Liver (tissue), 9 donors: Measurements from ENCODE around the gene CACNA2D1. TPM values are rescaled to one million over a fixed set of nuclear protein-coding genes. Genes with fewer than 3 reads are reported as not detected.

Source experiments
- DNase-seq: peaks from one replicate; pipeline ENCODE4 v3.0.0-alpha.2; 2017; ENCODE audit warnings: low spot score
- H3K27ac ChIP-seq, 2 donors: one replicate each; pipeline ENCODE4 v1.7.0; 2013; ENCODE audit warnings: inconsistent platforms in 2 of 2, low read length in 2 of 2, control low read depth in 1 of 2, low read depth in 1 of 2, mild to moderate bottlenecking in 1 of 2
- H3K27me3 ChIP-seq, 4 donors: one replicate each; pipeline versions ENCODE4 v1.6.1 to v1.7.0; 2013; ENCODE audit warnings: low read length in 3 of 4, inconsistent platforms in 1 of 4, mild to moderate bottlenecking in 1 of 4, moderate library complexity in 1 of 4; ENCODE audit not compliant: control insufficient read depth in 4 of 4, insufficient read depth in 4 of 4
- H3K36me3 ChIP-seq, 4 donors: one replicate each; pipeline versions ENCODE4 v1.6.1 to v1.7.0; 2013; ENCODE audit warnings: low read length in 3 of 4, mild to moderate bottlenecking in 3 of 4, low read depth in 1 of 4, moderate library complexity in 1 of 4; ENCODE audit not compliant: control insufficient read depth in 4 of 4, insufficient read depth in 3 of 4
- H3K4me1 ChIP-seq, 4 donors: one replicate each; pipeline versions ENCODE4 v1.6.1 to v1.7.0; 2013; ENCODE audit warnings: low read length in 3 of 4, mild to moderate bottlenecking in 3 of 4, moderate library complexity in 1 of 4; ENCODE audit not compliant: control insufficient read depth in 4 of 4, insufficient read depth in 4 of 4
- H3K4me3 ChIP-seq, 3 donors: one replicate each; pipeline versions ENCODE4 v1.6.1 to v1.7.0; 2013; ENCODE audit warnings: low read length in 3 of 3, control low read depth in 1 of 3, low read depth in 1 of 3, mild to moderate bottlenecking in 1 of 3
- H3K9ac ChIP-seq, 2 donors: one replicate each; pipeline ENCODE4 v1.7.0; 2013; ENCODE audit warnings: low read length in 2 of 2, mild to moderate bottlenecking in 2 of 2, moderate library complexity in 2 of 2, control low read depth in 1 of 2, low read depth in 1 of 2
- H3K9me3 ChIP-seq, 4 donors: one replicate each; pipeline versions ENCODE4 v1.6.1 to v1.7.0; 2013; ENCODE audit warnings: low read length in 3 of 4; ENCODE audit not compliant: control insufficient read depth in 4 of 4
- ATF3 ChIP-seq: IDR thresholded peaks from 2 replicates; pipeline ENCODE4 v1.6.1; 2016; ENCODE audit warnings: antibody characterized with exemption
- CTCF ChIP-seq: fragments of 150-350 bp; IDR thresholded peaks from 2 replicates; pipeline ENCODE4 v1.5.1; 2017; ENCODE audit warnings: improper control_type of control experiment, low read depth, low read length; ENCODE audit not compliant: missing input control
- EGR1 ChIP-seq, 2 donors: IDR thresholded peaks; 2 replicates each; pipeline ENCODE4 v1.6.1; 2016 to 2018; ENCODE audit warnings: antibody characterized with exemption in 2 of 2, low read depth in 2 of 2
- FOXA1 ChIP-seq: IDR thresholded peaks from 2 replicates; pipeline ENCODE4 v1.6.1; 2016; ENCODE audit warnings: antibody characterized with exemption
- FOXA2 ChIP-seq: IDR thresholded peaks from 2 replicates; pipeline ENCODE4 v1.6.1; 2016; ENCODE audit warnings: antibody characterized with exemption
- GABPA ChIP-seq, 2 donors: IDR thresholded peaks in 1 of 2; conservative IDR thresholded peaks in 1 of 2; 2 replicates each; pipeline ENCODE4 v1.6.1; 2016; ENCODE audit warnings: antibody characterized with exemption in 2 of 2, mild to moderate bottlenecking in 1 of 2, moderate library complexity in 1 of 2
- HNF4A ChIP-seq, 2 donors: conservative IDR thresholded peaks; 2 replicates each; pipeline ENCODE4 v1.6.1; 2016; ENCODE audit warnings: antibody characterized with exemption in 2 of 2, mild to moderate bottlenecking in 2 of 2
- HNF4G ChIP-seq: IDR thresholded peaks from 2 replicates; pipeline ENCODE4 v1.6.1; 2016; ENCODE audit warnings: antibody characterized with exemption
- JUND ChIP-seq, 2 donors: IDR thresholded peaks; 2 replicates each; pipeline ENCODE4 v1.6.1; 2016; ENCODE audit warnings: antibody characterized with exemption in 2 of 2
- MAX ChIP-seq: IDR thresholded peaks from 2 replicates; pipeline ENCODE4 v1.6.1; 2016; ENCODE audit warnings: antibody characterized with exemption
- NR2F2 ChIP-seq: IDR thresholded peaks from 2 replicates; pipeline ENCODE4 v1.6.1; 2016; ENCODE audit warnings: antibody characterized with exemption
- RAD21 ChIP-seq, 2 donors: IDR thresholded peaks; 2 replicates each; pipeline ENCODE4 v1.6.1; 2016; ENCODE audit warnings: antibody characterized with exemption in 2 of 2, mild to moderate bottlenecking in 2 of 2
- REST ChIP-seq: IDR thresholded peaks from 2 replicates; pipeline ENCODE4 v1.6.1; 2016; ENCODE audit warnings: antibody characterized with exemption, mild to moderate bottlenecking
- RXRA ChIP-seq, 2 donors: IDR thresholded peaks; 2 replicates each; pipeline ENCODE4 v1.6.1; 2017 to 2018; ENCODE audit warnings: antibody characterized with exemption in 2 of 2, mild to moderate bottlenecking in 1 of 2
- TAF1 ChIP-seq: conservative IDR thresholded peaks from 2 replicates; pipeline ENCODE4 v1.6.1; 2016; ENCODE audit warnings: antibody characterized with exemption, mild to moderate bottlenecking
- YY1 ChIP-seq: IDR thresholded peaks from 2 replicates; pipeline ENCODE4 v1.6.1; 2016; ENCODE audit warnings: antibody characterized with exemption, mild to moderate bottlenecking
- ZBTB33 ChIP-seq: IDR thresholded peaks from 2 replicates; pipeline ENCODE4 v1.6.1; 2016; ENCODE audit warnings: antibody characterized with exemption
- WGBS: extraction: QIAGEN DNeasy Blood & Tissue Kit; methylation state at CpG from one replicate; pipeline ENCODE4 v1.1.7; 2013; 5-methylcytosine and 5-hydroxymethylcytosine counted together
- polyA plus RNA-seq, 2 donors: library from polyadenylated mRNA; stranded (reverse) in 1 of 2; unstranded in 1 of 2; fragments of 200-250 nt in 1 of 2; fragments of >200 nt in 1 of 2; fragmentation: Nextera tagmentation in 1 of 2; extraction: Ambion mirVana in 1 of 2; gene quantifications; one replicate each; pipeline versions ENCODE4 v1.2.1 to v1.2.3, GENCODE V29; 2013 to 2015
- total RNA-seq, 2 donors: library from RNA; depleted of rRNA; stranded (reverse); fragments of >200 nt; gene quantifications; one replicate each; pipeline ENCODE4 v1.2.3, GENCODE V29; 2014
- donor health status: healthy.
- donor health status: healthy.
- donor health status: healthy.
- donor health status: healthy.
- donor health status: healthy.

CACNA2D1 gene
- total and polyA plus RNA-seq, 4 donors, result 0.42 to 2.3 (median 0.94) TPM

GRCh38 chr7:82343716-82344115, 99.9 kb downstream of the CACNA2D1 start:
- H3K36me3 ChIP-seq, result no peaks in the 10 kb centered on the region
- no peak overlapping the region for H3K4me3 ChIP-seq
- no peaks in the 10 kb centered on the region for H3K9me3 ChIP-seq
- no peak for DNase-seq
- no peaks in the 10 kb centered on the region for H3K4me1 ChIP-seq
- no peak for TF ChIP-seq TAF1
- TF ChIP-seq FOXA2, result no peak
- TF ChIP-seq RAD21 (IDR thresholded peaks at IDR 0.05), result no peak
- TF ChIP-seq HNF4A (conservative IDR thresholded peaks at IDR 0.05), result no peak
- H3K9ac ChIP-seq, result no peak overlapping the region
- H3K27me3 ChIP-seq, result peaks cover 0 to 2% (median 0%) of the 10 kb centered on the region in 4 donors
- H3K27ac ChIP-seq, result no peak overlapping the region
- 36% methylated on average over 1 of the region's 1 CpG for WGBS

GRCh38 chr7:82339958-82340357, 103.6 kb downstream of the CACNA2D1 start:
- DNase-seq, result no peak
- H3K9ac ChIP-seq, result no peak overlapping the region
- no peak overlapping the region for H3K27ac ChIP-seq
- H3K4me1 ChIP-seq, result no peaks in the 10 kb centered on the region
- no peak overlapping the region for H3K4me3 ChIP-seq
- TF ChIP-seq REST (no peak), FOXA1 (no peak), YY1 (no peak), GABPA (IDR thresholded peaks at IDR 0.05 in 1 of 2, conservative IDR thresholded peaks at IDR 0.05 in 1 of 2) (no peak), HNF4A (conservative IDR thresholded peaks at IDR 0.05) (no peak), ATF3 (no peak), RXRA (IDR thresholded peaks at IDR 0.05) (no peak), FOXA2 (no peak), JUND (IDR thresholded peaks at IDR 0.05) (no peak), HNF4G (no peak), ZBTB33 (no peak), NR2F2 (no peak)
- no peaks in the 10 kb centered on the region for H3K9me3 ChIP-seq
- WGBS, result 84% methylated on average over 1 of the region's 1 CpG
- H3K27me3 ChIP-seq, result peaks cover 0 to 2% (median 0%) of the 10 kb centered on the region in 4 donors
- no peaks in the 10 kb centered on the region for H3K36me3 ChIP-seq

- H3K4me1 ChIP-seq, result no peaks in the 10 kb centered on the region
- H3K4me3 ChIP-seq, result no peak overlapping the region
- DNase-seq, result no peak
- no peak overlapping the region for H3K27ac ChIP-seq
- no peak overlapping the region for H3K9ac ChIP-seq
- no peaks in the 10 kb centered on the region for H3K27me3 ChIP-seq
- H3K9me3 ChIP-seq, result no peaks in the 10 kb centered on the region
- TF ChIP-seq YY1 (no peak), FOXA2 (no peak), CTCF (no peak), HNF4A (conservative IDR thresholded peaks at IDR 0.05) (no peak), GABPA (IDR thresholded peaks at IDR 0.05 in 1 of 2, conservative IDR thresholded peaks at IDR 0.05 in 1 of 2) (no peak), EGR1 (IDR thresholded peaks at IDR 0.05; ENCODE audit: low read depth in 2 of 2) (no peak), ZBTB33 (no peak), JUND (IDR thresholded peaks at IDR 0.05) (no peak), MAX (no peak), RXRA (IDR thresholded peaks at IDR 0.05) (no peak), HNF4G (no peak), TAF1 (no peak)
- H3K36me3 ChIP-seq, result no peaks in the 10 kb centered on the region
- 94% methylated on average over 1 of the region's 1 CpG for WGBS
These were observed 107.7 kb downstream of the CACNA2D1 start for GRCh38 chr7:82335927-82336326.
